Right atrium auricular region (tissue), 2 donors: ENCODE measurements around the gene CACNA1C. TPM values are rescaled to one million over a fixed set of nuclear protein-coding genes. Genes with fewer than 3 reads are reported as not detected.

Experiments used
- DNase-seq: peaks from one replicate; pipeline ENCODE4 v3.0.0-alpha.2; 2019; ENCODE audit warnings: low spot score
- H3K27ac ChIP-seq, 2 donors: fragments of 200-600 bp; sonication (generic); 1 replicate in 1 of 2; 2 replicates in 1 of 2; pipeline ENCODE4 v1.5.1; 2016 to 2019
- H3K27me3 ChIP-seq, 2 donors: fragments of 200-600 bp; sonication (generic); one replicate each; pipeline versions ENCODE4 v1.5.1 to v1.6.0; 2017 to 2019
- H3K36me3 ChIP-seq: fragments of 200-600 bp; sonication (generic); one replicate; pipeline ENCODE4 v1.5.1; 2016
- H3K4me1 ChIP-seq, 2 donors: fragments of 200-600 bp; sonication (generic); one replicate each; pipeline versions ENCODE4 v1.5.1 to v1.6.0; 2017 to 2019
- H3K4me3 ChIP-seq, 2 donors: fragments of 200-600 bp; sonication (generic); 1 replicate in 1 of 2; 2 replicates in 1 of 2; pipeline ENCODE4 v1.5.1; 2017 to 2019; ENCODE audit warnings: mild to moderate bottlenecking in 1 of 2, moderate library complexity in 1 of 2
- H3K9me3 ChIP-seq, 2 donors: fragments of 200-600 bp; sonication (generic); one replicate each; pipeline ENCODE4 v1.5.1; 2019
- total RNA-seq, 2 donors: library from RNA; depleted of rRNA; stranded (reverse); fragments of >200 nt; gene quantifications; one replicate each; pipeline ENCODE4 v1.1.0, GENCODE V29; 2016
- TF ChIP-seq, protein P1 (sequence below), 2 donors: fragments of 200-600 bp; sonication (generic); IDR thresholded peaks; one replicate each; pipeline ENCODE4 v1.5.1; 2019; ENCODE audit warnings: antibody characterized with exemption in 2 of 2

The CACNA1C gene
- total RNA-seq, 2 donors from 2014 or later = 83.1 to 93.6 TPM

DNA sequence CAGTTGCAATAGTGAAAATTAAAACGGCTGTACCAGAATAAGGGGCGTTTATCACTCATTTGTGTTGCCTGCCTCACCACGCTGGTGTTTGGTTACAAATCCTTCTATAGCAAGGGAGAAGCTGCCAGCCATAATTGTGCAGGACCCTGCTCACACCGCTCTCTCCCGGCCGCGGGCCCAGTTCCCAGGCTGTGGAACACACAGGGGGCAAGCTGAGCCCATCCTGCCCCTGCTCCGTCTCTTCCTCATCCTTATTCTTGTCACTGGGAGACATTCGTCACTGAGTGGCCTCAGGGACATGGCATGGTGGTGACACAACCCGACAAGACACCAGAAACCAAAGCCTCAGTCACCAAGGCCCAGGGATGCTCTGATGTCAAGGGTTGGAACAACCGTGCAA is 625.6 kb downstream of the CACNA1C start:
- peaks cover 89% of the 10 kb centered on the region for H3K36me3 ChIP-seq
- no peak overlapping the region for H3K27ac ChIP-seq
- H3K27me3 ChIP-seq = no peaks in the 10 kb centered on the region
- H3K4me3 ChIP-seq = no peak overlapping the region
- peaks cover 0 to 6% of the 10 kb centered on the region in 2 donors for H3K4me1 ChIP-seq
- no peaks in the 10 kb centered on the region for H3K9me3 ChIP-seq
- peak; percentile 23 for DNase-seq
- TF ChIP-seq, protein P1, sequence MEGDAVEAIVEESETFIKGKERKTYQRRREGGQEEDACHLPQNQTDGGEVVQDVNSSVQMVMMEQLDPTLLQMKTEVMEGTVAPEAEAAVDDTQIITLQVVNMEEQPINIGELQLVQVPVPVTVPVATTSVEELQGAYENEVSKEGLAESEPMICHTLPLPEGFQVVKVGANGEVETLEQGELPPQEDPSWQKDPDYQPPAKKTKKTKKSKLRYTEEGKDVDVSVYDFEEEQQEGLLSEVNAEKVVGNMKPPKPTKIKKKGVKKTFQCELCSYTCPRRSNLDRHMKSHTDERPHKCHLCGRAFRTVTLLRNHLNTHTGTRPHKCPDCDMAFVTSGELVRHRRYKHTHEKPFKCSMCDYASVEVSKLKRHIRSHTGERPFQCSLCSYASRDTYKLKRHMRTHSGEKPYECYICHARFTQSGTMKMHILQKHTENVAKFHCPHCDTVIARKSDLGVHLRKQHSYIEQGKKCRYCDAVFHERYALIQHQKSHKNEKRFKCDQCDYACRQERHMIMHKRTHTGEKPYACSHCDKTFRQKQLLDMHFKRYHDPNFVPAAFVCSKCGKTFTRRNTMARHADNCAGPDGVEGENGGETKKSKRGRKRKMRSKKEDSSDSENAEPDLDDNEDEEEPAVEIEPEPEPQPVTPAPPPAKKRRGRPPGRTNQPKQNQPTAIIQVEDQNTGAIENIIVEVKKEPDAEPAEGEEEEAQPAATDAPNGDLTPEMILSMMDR (IDR thresholded peaks at IDR 0.05) = no peak

- peaks cover 89% of the 10 kb centered on the region for H3K36me3 ChIP-seq
- no peak overlapping the region for H3K27ac ChIP-seq
- H3K4me3 ChIP-seq = no peak overlapping the region
- H3K9me3 ChIP-seq = no peaks in the 10 kb centered on the region
- TF ChIP-seq, protein P1 (IDR thresholded peaks at IDR 0.05) = no peak
- DNase-seq = peak; percentile 44
- peaks cover 0 to 6% of the 10 kb centered on the region in 2 donors for H3K4me1 ChIP-seq
- H3K27me3 ChIP-seq = no peaks in the 10 kb centered on the region
Measured at GRCh38 chr12:2679068-2679815, 626.5 kb downstream of the CACNA1C start.

DNA sequence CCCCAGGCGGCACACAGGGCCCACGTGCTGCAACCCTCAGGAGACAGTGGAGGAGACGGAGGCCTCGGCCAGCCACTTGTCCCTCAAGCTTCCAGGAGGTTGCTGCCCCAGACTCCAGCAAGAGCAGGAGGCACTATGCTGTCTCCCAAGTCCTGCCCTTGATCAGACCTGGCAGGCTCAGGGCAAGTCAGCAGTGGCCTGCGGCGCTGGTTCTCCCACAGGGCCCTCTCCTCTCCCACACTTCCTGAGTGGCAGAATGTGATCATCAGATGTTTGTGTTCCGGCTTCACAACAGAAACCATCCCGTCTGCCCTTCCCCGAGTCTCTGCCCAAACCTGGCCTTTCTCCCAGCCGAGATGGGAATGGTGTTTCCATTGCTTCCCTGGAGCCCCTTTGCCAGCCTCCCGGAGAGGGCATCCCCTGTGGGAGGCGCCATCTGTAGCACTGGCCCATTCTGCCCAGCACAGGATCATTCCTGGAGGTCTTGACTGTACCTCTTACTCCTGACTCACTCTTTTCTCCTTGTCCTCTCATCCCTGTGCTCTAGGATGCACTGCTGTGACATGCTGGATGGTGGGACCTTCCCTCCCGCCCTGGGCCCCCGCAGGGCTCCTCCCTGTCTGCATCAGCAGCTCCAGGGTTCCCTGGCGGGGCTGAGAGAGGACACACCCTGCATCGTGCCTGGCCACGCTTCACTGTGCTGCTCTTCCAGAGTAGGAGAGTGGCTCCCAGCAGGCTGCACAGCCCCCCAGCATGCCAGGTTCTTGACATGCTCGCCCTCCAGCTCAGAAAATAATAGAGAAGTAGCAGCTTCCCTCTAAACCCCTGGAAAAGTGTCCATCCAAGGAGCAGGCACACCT is 627.3 kb downstream of the CACNA1C start:
- Histone ChIP-seq H3K9me3 (no peaks in the 10 kb centered on the region), H3K4me3 (no peak overlapping the region), H3K27ac (no peak overlapping the region), H3K4me1 (peaks cover 0 to 6% of the 10 kb centered on the region in 2 donors), H3K27me3 (no peaks in the 10 kb centered on the region), H3K36me3 (peaks cover 83% of the 10 kb centered on the region)
- TF ChIP-seq, protein P1 (IDR thresholded peaks at IDR 0.05) = no peak
- DNase-seq = peak; percentile 46

- Histone ChIP-seq H3K4me3 (no peak overlapping the region), H3K4me1 (peaks cover 0 to 6% of the 10 kb centered on the region in 2 donors), H3K36me3 (peaks cover 80% of the 10 kb centered on the region), H3K27me3 (no peaks in the 10 kb centered on the region), H3K27ac (no peak overlapping the region), H3K9me3 (no peaks in the 10 kb centered on the region)
- TF ChIP-seq, protein P1 (IDR thresholded peaks at IDR 0.05) = no peak
- no peak for DNase-seq
Measured at GRCh38 chr12:2680676-2681039, 627.9 kb downstream of the CACNA1C start.

- Histone ChIP-seq H3K27ac (no peak overlapping the region), H3K4me1 (peaks cover 0 to 6% of the 10 kb centered on the region in 2 donors), H3K4me3 (no peak overlapping the region), H3K27me3 (no peaks in the 10 kb centered on the region), H3K9me3 (no peaks in the 10 kb centered on the region), H3K36me3 (peaks cover 81% of the 10 kb centered on the region)
- TF ChIP-seq, protein P1 (IDR thresholded peaks at IDR 0.05) = no peak
- no peak for DNase-seq
Measured at GRCh38 chr12:2681450-2682205, 628.8 kb downstream of the CACNA1C start.
